Calu3 (cell line): Measurements from ENCODE around the gene NFXL1. TPM values are rescaled to one million over a fixed set of nuclear protein-coding genes. Genes with fewer than 3 reads are reported as not detected.

Experiments used
- BruUV-seq: library from RNA; stranded (reverse); fragments of 400-500 nt; replicated peaks from 2 replicates; lab custom pipeline; 2021; lab: Mats Ljungman, UMichigan
- CTCF ChIA-PET: fragments of 300-600 bp; sonication (Branson Sonifier 250); formaldehyde crosslinking; loops from one replicate; lab custom pipeline; 2022; ENCODE audit warnings: antibody characterized with exemption; lab: Charles Lee
- DNase-seq: peaks from one replicate; pipeline ENCODE4 v3.0.0; 2022
- H3K27ac Mint-ChIP-seq: one replicate; pipeline ENCODE4 v1.8.0; 2022; ENCODE audit warnings: mixed read lengths; ENCODE audit not compliant: unreplicated experiment
- H3K27me3 Mint-ChIP-seq: one replicate; pipeline ENCODE4 v1.8.0; 2022; ENCODE audit warnings: mixed read lengths; ENCODE audit not compliant: unreplicated experiment
- H3K36me3 Mint-ChIP-seq: one replicate; pipeline ENCODE4 v1.8.0; 2022; ENCODE audit warnings: mild to moderate bottlenecking, moderate library complexity, mixed read lengths; ENCODE audit not compliant: insufficient read depth, unreplicated experiment
- H3K4me1 Mint-ChIP-seq: one replicate; pipeline ENCODE4 v1.8.0; 2022; ENCODE audit warnings: mild to moderate bottlenecking, low read depth, mixed read lengths; ENCODE audit not compliant: unreplicated experiment
- H3K4me3 Mint-ChIP-seq: one replicate; pipeline ENCODE4 v1.8.0; 2022; ENCODE audit warnings: mild to moderate bottlenecking, low read depth, moderate library complexity, mixed read lengths; ENCODE audit not compliant: unreplicated experiment
- H3K9me3 Mint-ChIP-seq: one replicate; pipeline ENCODE4 v1.8.0; 2022; ENCODE audit warnings: low read depth, mixed read lengths; ENCODE audit not compliant: unreplicated experiment
- CTCF ChIP-seq: fragments of 200-600 bp; IDR thresholded peaks from one replicate; pipeline ENCODE4 v1.8.0; 2022; ENCODE audit warnings: antibody characterized with exemption; ENCODE audit not compliant: unreplicated experiment
- intact Hi-C: fragments of 100-400 bp; cut with micrococcal nuclease; formaldehyde crosslinking; loops from one replicate; pipeline ENCODE4 v1.10.0; 2022; ENCODE audit not compliant: unreplicated experiment
- total RNA-seq: library from RNA; stranded (reverse); gene quantifications from 2 replicates; pipeline ENCODE4 v1.2.3, GENCODE V29; 2022

The NFXL1 gene
- total RNA-seq, 1 experiment from 2014 or later, result 16.1 TPM

- TF ChIP-seq CTCF, result no peak
- Mint-ChIP-seq H3K27me3 (peaks cover 4% of the 10 kb centered on the region), H3K27ac (no peak overlapping the region), H3K36me3 (no peaks in the 10 kb centered on the region), H3K9me3 (no peaks in the 10 kb centered on the region), H3K4me3 (no peak overlapping the region), H3K4me1 (no peaks in the 10 kb centered on the region)
- DNase-seq, result no peak
- intact Hi-C loops, result no loop called here
- CTCF ChIA-PET, result no interaction called here
- BruUV-seq, result no TSS peak
These were observed 89.5 kb downstream of the NFXL1 start for GRCh38 chr4:47824840-47825239.

- Mint-ChIP-seq H3K36me3 (no peaks in the 10 kb centered on the region), H3K27me3 (peaks cover 17% of the 10 kb centered on the region), H3K27ac (no peak overlapping the region), H3K4me1 (no peaks in the 10 kb centered on the region), H3K9me3 (no peaks in the 10 kb centered on the region), H3K4me3 (no peak overlapping the region)
- CTCF ChIA-PET, result no interaction called here
- BruUV-seq, result no TSS peak
- no peak for TF ChIP-seq CTCF
- intact Hi-C loops, result no loop called here
- DNase-seq, result no peak
These were observed 95.2 kb downstream of the NFXL1 start for GRCh38 chr4:47819178-47819577.

- intact Hi-C loops, result no loop called here
- Mint-ChIP-seq H3K27ac (no peak overlapping the region), H3K27me3 (peaks cover 17% of the 10 kb centered on the region), H3K36me3 (no peaks in the 10 kb centered on the region), H3K9me3 (no peaks in the 10 kb centered on the region), H3K4me3 (no peak overlapping the region), H3K4me1 (no peaks in the 10 kb centered on the region)
- no peak for TF ChIP-seq CTCF
- no peak for DNase-seq
- CTCF ChIA-PET, result no interaction called here
- no TSS peak for BruUV-seq
These were observed 97.1 kb downstream of the NFXL1 start for GRCh38 chr4:47817275-47817674.

GRCh38 chr4:47816748-47817147, 97.6 kb downstream of the NFXL1 start:
- Mint-ChIP-seq H3K27me3 (peaks cover 17% of the 10 kb centered on the region), H3K4me3 (no peak overlapping the region), H3K9me3 (no peaks in the 10 kb centered on the region), H3K36me3 (no peaks in the 10 kb centered on the region), H3K27ac (no peak overlapping the region), H3K4me1 (no peaks in the 10 kb centered on the region)
- BruUV-seq, result no TSS peak
- CTCF ChIA-PET, result no interaction called here
- no peak for DNase-seq
- no peak for TF ChIP-seq CTCF
- intact Hi-C loops, result no loop called here
